GM12878 (cell line): Measurements from ENCODE around the gene COL4A1. TPM values are rescaled to one million over a fixed set of nuclear protein-coding genes. Genes with fewer than 3 reads are reported as not detected.

ENCODE experiments used
- CBX3 ChIP-seq: fragments of 200-600 bp; sonication (generic); IDR thresholded peaks from 2 replicates; pipeline ENCODE4 v1.6.1; 2016; ENCODE audit warnings: low read depth, borderline replicate concordance
- CHD1 ChIP-seq: IDR thresholded peaks from 2 replicates; pipeline ENCODE4 v1.6.1; 2012; ENCODE audit warnings: low read depth, low read length, improper control_type of control experiment
- NFYB ChIP-seq: IDR thresholded peaks from 2 replicates; pipeline ENCODE4 v1.6.1; 2011; ENCODE audit warnings: low read depth, mild to moderate bottlenecking, low read length, improper control_type of control experiment, moderate library complexity; ENCODE audit not compliant: insufficient read depth
- STAT1 ChIP-seq: fragments of 450-650 bp; conservative IDR thresholded peaks from 2 replicates; pipeline ENCODE4 v1.6.1; 2014; ENCODE audit warnings: antibody characterized with exemption, mild to moderate bottlenecking
- TBL1XR1 ChIP-seq: IDR thresholded peaks from 2 replicates; pipeline ENCODE4 v1.6.1; 2012; ENCODE audit warnings: low read depth, low read length, improper control_type of control experiment
- WRNIP1 ChIP-seq: IDR thresholded peaks from 2 replicates; pipeline ENCODE4 v1.6.1; 2011; ENCODE audit warnings: low read depth, low read length, improper control_type of control experiment, borderline replicate concordance
- polyA plus RNA-seq, 11 experiments: library from polyadenylated mRNA; depleted of rRNA in 4 of 11; unstranded in 6 of 11; stranded (reverse) in 5 of 11; fragments of >200 nt; fragmentation: Nextera tagmentation in 4 of 11; fragmentation: Illumina TruSeq in 1 of 11; extraction: Ambion mirVana in 4 of 11; extraction: Trizol in 1 of 11; gene quantifications; 1 replicate in 1 of 11; 2 replicates in 10 of 11; pipeline versions ENCODE4 v1.2.1 to v1.2.3, GENCODE V29; 2011 to 2016; ENCODE audit warnings: inconsistent platforms in 2 of 11, missing spikeins in 2 of 11, low read depth in 1 of 11
- total RNA-seq, 4 experiments: library from RNA; depleted of rRNA in 3 of 4; stranded (reverse); fragments of >200 nt in 3 of 4; fragmentation: Illumina TruSeq in 1 of 4; extraction: Trizol in 1 of 4; gene quantifications; 2 replicates each; pipeline versions ENCODE4 v1.2.1 to v1.2.3, GENCODE V29; 2013 to 2021
- TF ChIP-seq, protein P1 (sequence below), 3 experiments: IDR thresholded peaks in 2 of 3; conservative IDR thresholded peaks in 1 of 3; 2 replicates each; pipeline ENCODE4 v1.5.1; 2011; ENCODE audit warnings: low read depth in 3 of 3, low read length in 3 of 3, mild to moderate bottlenecking in 3 of 3, control low read depth in 2 of 3, moderate library complexity in 2 of 3, inconsistent platforms in 1 of 3, mixed read lengths in 1 of 3; ENCODE audit not compliant: control insufficient read depth in 2 of 3, insufficient read depth in 1 of 3; ENCODE audit errors: extremely low read depth in 1 of 3
- TF ChIP-seq, protein P2 (sequence below): IDR thresholded peaks from 2 replicates; pipeline ENCODE4 v1.6.1; 2011; ENCODE audit warnings: mild to moderate bottlenecking, low read depth, low read length, moderate library complexity; ENCODE audit not compliant: insufficient replicate concordance
- TF ChIP-seq, protein P3 (sequence below): IDR thresholded peaks from 2 replicates; pipeline ENCODE4 v1.6.1; 2011; ENCODE audit warnings: borderline replicate concordance, low read depth, mild to moderate bottlenecking, moderate library complexity, low read length; ENCODE audit not compliant: insufficient read depth, poor library complexity, severe bottlenecking

The COL4A1 gene
- total and polyA plus RNA-seq, 10 of the 15 experiments (the other 5 are each of a cell fraction or from before 2014, with no cell fraction given): 0.07 to 0.31 (median 0.13) TPM; not detected in 6

DNA sequence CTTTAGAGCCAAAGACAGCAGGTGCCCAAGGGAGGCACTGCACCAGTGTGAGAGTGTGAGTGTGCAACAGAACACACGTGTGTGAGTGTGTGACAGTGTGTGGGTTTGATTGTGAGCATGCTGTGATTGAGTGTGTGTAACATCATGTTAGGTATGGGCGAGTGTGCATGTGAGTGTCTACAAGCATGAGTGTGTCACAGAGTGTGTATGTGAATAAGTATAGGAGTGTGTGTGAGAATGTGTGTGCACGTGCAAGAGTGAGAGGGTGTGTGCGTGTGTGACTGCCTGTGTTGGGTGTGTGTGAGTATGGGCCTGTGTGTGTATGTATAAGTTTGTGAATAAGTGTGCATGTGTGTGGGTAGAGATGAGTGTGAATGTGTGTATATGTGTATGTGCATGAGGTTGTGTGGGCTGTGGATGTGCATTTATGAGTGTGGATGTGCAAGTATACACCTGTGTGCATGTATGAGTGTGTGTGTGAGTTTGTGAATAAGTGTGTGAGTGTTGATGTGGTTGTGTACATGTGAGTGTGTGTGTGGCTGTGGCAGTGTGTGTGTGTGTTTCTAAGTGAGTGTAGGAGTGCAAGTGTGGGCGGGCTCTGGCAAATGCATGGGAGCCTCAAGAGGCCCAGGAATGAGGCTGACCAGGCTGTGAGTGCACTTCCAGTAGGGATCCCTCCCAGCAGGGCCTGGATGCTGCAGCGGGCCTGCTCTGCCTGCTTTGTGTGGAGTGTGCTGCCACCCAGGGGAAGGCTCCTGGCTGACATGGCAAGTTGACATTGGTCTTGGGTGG lies 198.4 kb downstream of the COL4A1 start (continued):
- TF ChIP-seq, protein P1, sequence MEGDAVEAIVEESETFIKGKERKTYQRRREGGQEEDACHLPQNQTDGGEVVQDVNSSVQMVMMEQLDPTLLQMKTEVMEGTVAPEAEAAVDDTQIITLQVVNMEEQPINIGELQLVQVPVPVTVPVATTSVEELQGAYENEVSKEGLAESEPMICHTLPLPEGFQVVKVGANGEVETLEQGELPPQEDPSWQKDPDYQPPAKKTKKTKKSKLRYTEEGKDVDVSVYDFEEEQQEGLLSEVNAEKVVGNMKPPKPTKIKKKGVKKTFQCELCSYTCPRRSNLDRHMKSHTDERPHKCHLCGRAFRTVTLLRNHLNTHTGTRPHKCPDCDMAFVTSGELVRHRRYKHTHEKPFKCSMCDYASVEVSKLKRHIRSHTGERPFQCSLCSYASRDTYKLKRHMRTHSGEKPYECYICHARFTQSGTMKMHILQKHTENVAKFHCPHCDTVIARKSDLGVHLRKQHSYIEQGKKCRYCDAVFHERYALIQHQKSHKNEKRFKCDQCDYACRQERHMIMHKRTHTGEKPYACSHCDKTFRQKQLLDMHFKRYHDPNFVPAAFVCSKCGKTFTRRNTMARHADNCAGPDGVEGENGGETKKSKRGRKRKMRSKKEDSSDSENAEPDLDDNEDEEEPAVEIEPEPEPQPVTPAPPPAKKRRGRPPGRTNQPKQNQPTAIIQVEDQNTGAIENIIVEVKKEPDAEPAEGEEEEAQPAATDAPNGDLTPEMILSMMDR (IDR thresholded peaks at IDR 0.05 in 2 of 3, conservative IDR thresholded peaks at IDR 0.05 in 1 of 3; ENCODE audit: control insufficient read depth in 2 of 3, extremely low read depth in 1 of 3, insufficient read depth in 1 of 3, low read depth in 3 of 3, low read length in 3 of 3): peak; percentile 26 to 74 (median 52); a peak in 3 of 6 replicates
- TF ChIP-seq STAT1 (no peak), CHD1 (no peak), CBX3 (no peak), WRNIP1 (no peak), TBL1XR1 (no peak), NFYB (no peak)
- TF ChIP-seq, protein P2, sequence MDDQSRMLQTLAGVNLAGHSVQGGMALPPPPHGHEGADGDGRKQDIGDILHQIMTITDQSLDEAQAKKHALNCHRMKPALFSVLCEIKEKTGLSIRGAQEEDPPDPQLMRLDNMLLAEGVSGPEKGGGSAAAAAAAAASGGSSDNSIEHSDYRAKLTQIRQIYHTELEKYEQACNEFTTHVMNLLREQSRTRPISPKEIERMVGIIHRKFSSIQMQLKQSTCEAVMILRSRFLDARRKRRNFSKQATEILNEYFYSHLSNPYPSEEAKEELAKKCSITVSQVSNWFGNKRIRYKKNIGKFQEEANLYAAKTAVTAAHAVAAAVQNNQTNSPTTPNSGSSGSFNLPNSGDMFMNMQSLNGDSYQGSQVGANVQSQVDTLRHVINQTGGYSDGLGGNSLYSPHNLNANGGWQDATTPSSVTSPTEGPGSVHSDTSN: peak; percentile 63
- TF ChIP-seq, protein P3, sequence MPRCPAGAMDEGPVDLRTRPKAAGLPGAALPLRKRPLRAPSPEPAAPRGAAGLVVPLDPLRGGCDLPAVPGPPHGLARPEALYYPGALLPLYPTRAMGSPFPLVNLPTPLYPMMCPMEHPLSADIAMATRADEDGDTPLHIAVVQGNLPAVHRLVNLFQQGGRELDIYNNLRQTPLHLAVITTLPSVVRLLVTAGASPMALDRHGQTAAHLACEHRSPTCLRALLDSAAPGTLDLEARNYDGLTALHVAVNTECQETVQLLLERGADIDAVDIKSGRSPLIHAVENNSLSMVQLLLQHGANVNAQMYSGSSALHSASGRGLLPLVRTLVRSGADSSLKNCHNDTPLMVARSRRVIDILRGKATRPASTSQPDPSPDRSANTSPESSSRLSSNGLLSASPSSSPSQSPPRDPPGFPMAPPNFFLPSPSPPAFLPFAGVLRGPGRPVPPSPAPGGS: peak; percentile 91
